Glomerular endothelial cell (primary cell): ENCODE results near the gene CABLES2. TPM values are rescaled to one million over a fixed set of nuclear protein-coding genes. Genes with fewer than 3 reads are reported as not detected.

ENCODE experiments used
- DNase-seq: peaks from one replicate; pipeline ENCODE4 v3.0.0-alpha.2; 2011; ENCODE audit warnings: low read depth, low spot score; ENCODE audit errors: extremely low read depth
- total RNA-seq: library from RNA; depleted of rRNA; stranded (reverse); fragments of >200 nt; gene quantifications from 2 replicates; pipeline ENCODE4 v1.2.3, GENCODE V29; 2015

The CABLES2 gene, protein sequence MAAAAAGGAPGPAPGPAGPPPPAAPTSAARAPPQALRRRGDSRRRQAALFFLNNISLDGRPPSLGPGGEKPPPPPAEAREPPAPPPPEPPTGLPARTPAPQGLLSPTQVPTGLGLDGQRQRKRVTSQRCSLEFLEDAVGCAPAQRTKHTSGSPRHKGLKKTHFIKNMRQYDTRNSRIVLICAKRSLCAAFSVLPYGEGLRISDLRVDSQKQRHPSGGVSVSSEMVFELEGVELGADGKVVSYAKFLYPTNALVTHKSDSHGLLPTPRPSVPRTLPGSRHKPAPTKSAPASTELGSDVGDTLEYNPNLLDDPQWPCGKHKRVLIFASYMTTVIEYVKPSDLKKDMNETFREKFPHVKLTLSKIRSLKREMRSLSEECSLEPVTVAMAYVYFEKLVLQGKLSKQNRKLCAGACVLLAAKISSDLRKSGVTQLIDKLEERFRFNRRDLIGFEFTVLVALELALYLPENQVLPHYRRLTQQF
- 7.8 and 9.6 TPM in 2 replicates for total RNA-seq

DNA sequence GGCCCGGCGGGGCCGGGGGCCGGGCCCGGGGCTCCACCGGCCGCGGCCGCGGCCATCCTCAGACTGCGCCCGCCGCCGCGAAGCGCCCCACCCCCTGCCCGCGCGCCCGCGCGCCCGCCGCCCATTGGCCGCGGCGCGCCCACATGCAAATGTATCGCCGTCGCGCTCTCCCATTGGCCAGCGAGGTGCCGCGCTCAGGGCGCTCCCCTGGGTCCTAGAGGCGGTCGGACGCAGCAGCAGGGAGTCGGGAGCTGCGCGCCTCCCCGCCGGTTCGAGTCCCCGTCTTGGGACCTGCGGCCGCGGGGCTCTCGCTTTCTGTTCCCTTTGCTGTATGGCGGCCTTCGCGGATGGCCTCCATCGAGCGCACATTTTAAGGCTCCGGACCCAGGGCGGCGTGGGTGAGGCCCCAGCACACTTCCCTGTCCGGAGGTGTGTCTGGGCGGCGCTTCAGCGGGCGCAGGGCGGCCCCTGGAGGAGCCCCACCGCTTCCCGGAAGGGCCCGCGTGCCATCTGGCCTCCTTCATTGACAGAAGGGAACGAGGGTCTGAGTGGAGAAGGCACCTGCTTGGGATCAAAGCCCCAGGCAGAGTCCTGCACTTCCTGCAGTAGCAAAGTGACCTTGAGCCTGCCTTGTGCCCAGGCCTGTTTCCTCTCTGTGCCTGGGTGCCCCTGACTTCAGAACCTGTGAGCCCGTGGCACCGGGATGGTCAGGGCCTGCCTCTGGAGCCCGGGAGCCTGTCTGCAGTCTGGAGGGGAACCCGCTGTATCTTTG is at the start of gene CABLES2:
Gene CABLES2 (minus strand): TSS at position 65 of the 772 bp plus-strand sequence. CDS start 9 bp downstream, at position 56.
- peak; percentile 14 for DNase-seq

DNA sequence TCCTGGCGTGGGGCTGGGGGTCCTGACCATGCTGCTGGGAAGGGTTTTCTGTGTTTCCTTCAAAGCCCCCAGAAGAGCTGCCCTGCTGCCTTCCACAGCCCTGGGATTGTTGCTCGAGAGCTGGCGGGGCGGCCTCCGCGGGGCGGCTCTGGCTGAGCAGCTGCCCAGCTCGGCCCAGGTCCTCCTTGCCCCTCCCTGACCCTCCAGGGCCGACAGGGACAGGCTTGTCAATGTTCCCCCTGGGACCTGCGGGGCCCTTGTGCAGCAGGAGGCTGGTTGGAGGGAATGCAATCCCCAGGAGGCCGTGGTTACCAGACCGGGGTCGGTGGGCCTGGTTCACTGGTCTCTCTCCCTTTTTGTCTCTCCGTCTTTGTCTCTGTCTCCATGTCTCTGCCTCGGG is 48.8 kb upstream of the CABLES2 start:
- DNase-seq: no peak

DNA sequence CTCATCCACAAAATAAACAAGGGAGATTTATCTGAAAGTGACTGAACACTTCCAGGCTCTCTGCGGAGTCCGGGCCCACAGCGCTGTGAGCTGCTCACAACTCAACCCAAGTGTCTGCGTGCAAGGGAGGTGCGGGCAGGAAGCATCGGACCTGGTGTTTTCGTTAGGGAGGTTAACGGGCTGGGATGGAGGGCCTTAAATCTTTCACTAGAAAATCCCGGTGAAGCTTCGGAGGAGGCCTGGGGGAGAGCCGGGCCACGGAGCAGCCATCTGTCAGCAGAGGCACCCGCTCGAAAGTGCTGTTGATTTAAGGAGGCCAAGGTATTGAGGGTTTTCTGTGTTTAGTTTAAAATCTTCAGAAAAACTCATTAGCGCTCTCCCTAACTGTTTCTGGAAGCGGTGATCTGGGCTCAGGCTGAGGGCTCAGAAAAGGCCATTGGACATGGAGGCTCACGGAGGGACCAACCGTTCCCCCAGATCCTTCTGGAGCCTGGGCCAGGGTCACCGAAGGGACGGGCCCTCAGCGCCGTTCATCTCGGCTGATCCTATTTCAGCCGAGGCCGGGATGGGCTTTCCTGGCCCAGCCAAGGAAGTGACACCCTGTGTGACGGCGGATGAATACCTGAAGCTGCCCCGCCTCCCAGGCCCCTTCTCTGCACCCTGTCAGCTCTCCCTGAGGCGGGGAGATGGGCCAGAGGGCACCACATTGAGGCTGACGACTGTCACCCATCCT is 48.0 kb upstream of the CABLES2 start:
- no peak for DNase-seq

DNA sequence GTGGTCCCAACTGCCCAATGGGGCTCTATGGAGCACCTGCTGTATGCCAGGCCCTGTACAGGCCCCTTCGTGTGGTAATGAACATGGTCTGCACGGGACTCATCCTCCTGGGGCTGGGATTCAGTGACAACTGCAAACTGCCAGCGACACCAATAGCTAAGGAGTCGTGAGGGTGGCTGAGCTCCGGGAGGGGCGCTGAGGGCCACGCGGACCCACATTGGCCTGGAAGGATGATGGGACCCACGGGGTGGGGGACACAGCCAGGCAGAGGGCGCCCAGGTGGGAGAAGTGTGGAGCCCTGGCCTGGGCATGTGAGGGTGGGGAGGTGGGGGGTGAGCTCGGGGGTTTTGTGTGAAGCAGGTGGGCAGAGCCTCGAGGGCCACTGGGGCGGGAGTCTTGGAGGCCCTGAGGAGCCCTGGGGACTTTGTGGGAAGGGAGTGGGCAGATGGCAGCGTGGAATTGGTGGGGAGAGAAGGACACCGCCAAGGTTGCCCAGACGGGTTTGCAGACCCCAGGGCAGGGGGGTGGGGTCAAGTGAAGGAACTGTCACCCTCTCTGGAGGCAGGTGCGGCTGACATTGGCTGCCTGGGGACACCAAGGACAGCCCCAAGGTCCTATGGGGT is 46.2 kb upstream of the CABLES2 start:
- DNase-seq: no peak

DNA sequence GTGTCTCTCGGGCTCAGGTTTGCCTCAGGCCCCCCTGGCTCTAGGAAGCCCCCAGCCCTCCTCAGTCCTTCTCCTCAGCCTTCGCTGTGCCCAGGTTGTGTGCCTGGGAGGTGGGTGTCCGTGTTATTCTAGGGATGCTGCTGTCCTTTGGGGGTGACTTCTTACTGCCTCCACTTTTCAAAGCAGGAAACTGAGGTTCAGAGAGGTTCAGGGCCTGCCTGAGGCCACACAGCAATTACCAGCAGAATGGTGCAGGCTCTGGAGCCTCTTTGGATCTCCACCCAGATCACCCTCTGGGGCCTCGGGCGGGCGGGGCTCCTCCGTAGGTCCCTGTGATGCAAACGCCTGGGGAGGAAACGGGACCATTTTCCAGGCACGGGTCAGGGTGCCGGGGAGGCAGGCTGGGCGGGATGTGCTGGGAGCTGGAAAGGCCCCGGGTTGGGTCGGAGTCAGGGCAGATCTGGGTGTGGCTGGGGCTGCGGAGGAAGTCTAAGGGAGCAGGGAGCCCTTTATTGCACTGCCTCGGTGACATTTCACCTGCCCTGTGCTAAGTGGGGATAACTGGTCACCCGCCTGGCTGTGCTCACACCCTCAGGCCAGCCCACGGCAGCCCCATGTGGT is 45.5 kb upstream of the CABLES2 start:
- no peak for DNase-seq

DNA sequence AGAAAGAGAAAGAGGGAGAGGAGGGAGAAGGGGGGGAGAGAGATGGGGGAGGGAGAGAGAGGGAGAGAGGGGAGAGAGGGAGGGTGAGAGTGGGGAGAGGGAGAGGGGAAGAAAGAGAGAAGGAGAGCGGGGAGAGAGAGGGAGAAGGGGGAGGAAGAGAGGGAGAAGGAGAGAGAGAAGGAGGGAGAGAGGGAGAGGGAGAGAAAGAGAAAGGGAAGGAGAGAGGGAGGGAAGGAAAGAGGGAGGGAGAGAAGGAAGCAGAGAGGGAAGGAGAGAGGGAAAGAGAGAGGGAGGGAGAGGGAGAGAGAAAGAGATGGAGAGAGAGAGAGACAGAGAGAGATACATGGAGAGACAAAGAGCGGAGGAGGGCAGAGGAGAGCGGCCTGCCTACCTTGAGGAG is 44.9 kb upstream of the CABLES2 start:
- DNase-seq: no peak

DNA sequence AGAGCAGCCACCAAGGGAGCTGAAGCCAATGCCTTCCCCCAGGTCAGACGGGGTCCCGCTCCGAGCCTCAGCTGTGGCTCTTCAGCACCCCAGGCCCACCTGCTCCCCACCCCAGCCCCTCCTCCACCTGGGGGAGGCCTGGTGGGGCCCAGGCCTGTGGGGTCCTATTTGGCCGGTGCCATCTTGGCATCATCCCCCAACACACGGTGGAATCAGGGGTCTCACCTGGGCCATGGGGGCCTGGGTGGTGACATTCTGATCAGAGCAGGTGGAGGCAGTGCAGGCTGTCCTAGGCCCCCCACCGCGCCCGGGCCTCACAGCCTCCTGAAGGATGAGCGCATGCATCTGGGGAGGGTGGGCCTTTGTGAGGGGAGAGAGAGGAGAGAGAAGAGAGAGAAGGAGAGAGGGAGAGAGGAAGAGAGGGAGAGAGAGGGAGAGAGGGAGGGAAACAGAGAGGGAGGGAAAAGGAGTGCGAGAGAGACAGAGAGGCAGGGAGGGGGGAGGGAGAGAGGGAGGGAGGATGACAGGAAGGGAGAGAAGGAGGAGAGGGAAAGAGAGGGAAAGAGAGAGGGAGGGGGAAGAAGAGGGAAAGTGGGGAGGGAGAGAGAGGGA is 44.2 kb upstream of the CABLES2 start:
- no peak for DNase-seq

DNA sequence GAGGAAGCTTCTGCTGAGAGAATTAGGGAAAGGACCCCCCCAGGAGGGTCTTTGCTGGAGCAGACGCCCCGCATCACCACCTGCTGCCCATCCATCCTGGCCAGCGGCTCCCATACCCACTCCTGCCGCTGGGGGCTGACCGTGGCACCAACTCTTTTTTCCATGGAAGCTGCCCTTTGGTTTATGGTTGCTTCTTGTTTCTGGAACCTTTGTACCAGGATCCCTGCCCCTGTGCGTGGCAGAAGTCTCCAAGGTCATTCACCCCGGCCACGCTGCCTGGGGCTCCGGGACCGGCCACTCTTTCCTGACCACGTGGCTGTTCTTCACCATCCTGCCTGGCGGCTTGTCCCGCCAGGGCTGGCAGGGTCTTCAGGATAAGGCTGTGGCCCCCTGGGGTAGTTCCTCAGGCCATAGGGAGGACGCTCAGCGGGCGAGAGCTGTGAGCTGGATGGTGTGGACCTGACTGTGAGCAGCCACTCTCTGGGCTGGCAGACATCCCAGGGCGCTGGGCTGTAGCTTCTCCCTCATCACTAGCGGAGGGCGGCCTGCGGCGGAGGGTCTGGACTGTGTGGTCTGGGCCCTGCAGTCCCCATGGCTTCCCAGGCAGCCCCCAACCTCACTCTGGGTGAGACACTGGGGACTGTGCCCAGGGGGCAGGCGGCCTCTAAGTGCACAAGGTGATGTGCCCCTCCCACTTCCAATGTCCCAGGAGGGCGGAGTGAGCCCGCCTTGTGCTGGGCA is 43.0 kb upstream of the CABLES2 start:
- no peak for DNase-seq

DNA sequence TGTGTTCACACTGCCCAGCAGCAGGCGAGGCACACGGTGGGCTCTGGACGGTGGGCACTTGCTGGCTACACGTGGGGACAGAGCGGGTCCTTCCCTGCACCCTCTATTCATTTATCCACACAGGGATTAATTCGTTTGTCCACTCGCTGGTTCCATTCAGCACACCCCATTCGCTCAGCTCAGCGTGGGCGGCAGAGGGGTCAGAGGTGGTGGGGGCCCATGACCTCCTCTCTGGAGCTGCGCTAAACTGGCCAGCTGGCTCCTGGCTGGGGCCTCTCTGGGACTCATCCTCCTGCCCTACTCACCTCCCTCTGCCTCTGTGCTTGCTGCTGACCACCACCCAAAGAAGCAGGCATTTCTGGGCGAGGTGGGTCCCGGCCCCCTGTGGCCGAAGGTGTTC is 41.7 kb upstream of the CABLES2 start:
- no peak for DNase-seq

DNA sequence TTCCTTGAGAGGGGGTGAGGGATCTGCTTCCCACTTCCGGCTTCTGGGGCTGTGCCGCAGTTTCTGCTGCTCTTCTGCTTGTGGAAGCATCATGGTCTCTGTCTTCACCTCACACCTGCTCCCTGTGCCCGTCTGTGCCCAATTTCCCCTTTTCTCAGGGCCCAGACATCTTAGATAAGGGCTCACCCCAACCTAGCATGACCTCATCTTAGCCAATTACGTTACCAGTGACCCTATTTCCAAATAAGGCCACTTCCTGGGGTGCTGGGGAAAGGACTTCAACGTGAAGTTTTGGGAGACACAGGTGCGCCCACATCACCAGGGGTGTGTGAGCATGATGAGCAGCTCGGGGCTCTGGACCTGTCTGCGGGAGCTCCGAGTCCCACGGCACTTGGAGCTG is 41.0 kb upstream of the CABLES2 start:
- no peak for DNase-seq

DNA sequence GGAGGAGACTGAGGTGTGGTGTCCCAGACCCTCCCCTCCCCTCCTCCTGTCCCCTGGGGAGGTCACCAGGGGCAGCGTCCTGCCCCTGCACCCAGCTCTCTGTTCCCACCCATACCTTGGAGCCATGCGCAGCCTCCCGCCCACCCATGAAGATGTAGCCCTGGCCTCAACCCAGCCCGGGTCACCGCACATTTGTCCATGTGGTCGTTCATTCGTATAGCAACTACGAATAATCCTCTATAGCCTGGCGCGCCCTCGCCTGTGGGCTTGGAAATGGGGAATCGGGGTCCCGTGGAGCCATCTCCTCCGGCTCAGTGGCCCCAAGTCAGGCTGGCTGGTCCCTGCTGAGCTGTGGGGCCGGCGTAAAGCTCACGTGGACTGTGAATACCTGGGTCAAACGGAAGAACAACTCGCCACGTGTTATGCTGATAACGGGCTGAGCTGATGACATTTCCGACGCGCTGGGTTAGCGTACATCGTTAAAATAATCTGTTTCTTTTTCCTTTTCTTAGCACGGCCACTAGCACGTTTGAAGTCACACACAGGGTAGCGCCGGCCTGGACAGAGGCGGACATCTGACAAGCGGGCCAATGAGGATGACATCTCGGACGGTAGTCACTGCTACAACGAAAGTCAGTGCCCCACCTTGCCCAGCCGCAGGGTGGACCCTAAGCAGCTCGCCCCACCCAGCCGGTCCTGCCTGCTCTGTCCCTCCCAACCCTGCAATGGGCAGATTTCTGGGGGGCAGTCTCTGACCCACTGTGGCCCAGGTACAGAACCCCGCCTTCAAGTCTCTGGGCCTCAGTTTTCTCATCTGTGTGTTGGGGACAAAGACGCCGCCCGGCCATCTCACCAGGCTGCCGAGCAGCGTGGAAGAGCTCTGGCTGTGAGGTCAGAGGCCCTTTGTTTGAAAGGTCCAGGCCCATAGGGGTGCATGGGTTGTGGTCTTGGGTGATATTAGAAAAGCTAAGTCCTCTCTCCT is 40.1 kb upstream of the CABLES2 start:
- DNase-seq: no peak

DNA sequence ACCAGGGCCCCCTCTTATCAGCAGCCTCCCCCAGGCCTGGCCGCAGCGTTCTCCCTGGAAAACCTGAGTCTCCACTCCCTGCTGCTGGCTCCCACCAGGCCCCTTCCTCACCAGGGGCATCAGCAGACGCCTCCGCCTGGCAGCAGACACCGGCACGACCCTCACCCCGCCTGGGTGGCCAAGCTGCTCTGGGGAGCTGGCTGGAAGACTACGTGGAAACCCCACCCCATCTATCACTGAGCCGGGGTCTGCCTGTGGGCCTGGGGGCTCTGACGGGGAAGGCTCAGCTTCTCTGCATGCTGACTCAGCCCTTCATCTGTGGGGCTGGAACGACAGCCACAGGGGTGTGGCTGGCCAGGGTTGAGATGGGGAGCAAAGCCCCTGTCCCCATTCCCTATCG is 39.4 kb upstream of the CABLES2 start:
- DNase-seq: no peak

DNA sequence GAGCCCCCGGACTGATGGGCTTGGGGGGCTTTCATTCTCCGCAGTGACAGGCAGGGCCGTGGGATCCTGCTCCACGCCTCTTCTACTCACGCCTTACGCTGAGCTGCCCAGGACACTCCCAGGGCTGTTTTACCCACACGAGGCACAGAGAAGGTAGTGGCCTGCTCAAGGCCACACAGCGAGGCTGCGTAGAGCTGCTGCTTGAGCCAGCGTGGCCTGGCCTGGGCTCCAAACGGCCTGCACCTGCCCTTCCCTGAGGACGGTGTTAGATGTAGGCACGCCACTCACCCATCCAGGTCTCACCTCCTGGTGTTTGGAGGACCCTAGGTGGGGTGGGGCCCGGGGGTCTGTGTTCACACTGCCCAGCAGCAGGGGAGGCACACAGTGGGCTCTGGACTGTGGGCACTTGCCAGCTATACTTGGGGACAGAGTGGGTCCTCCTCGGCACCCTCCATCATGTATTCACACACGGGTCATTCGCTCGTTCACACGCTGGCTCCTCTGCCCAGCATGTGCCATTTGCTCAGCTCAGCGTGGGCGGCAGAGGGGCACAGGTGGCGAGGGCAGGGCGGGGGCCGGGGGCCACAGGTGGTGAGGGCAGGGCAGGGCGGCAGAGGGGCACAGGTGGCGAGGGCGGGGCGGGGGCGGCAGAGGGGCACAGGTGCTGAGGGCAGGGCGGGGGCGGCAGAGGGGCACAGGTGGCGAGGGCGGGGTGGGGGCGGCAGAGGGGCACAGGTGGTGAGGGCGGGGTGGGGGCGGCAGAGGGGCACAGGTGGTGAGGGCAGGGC is 38.7 kb upstream of the CABLES2 start:
- DNase-seq: no peak

DNA sequence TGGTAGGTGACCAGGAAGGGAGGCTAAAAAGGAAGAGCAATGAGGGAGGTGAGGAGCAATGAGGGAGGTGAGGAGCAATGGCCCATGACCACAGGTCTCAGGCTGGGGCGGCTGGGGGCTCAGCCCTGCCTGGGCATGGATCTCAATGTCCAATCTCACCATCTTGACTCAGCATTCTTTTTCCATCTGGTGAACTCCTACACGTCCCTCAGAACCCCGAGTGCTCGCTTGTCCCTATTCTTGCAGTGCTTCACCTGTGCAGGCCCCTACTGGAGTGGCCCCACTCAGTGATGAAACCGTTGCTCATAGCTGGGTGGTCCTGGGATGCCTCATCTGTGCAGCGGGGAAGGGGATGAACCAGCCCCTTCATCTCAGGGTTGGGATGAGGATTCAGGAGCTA is 37.2 kb upstream of the CABLES2 start:
- DNase-seq: no peak

DNA sequence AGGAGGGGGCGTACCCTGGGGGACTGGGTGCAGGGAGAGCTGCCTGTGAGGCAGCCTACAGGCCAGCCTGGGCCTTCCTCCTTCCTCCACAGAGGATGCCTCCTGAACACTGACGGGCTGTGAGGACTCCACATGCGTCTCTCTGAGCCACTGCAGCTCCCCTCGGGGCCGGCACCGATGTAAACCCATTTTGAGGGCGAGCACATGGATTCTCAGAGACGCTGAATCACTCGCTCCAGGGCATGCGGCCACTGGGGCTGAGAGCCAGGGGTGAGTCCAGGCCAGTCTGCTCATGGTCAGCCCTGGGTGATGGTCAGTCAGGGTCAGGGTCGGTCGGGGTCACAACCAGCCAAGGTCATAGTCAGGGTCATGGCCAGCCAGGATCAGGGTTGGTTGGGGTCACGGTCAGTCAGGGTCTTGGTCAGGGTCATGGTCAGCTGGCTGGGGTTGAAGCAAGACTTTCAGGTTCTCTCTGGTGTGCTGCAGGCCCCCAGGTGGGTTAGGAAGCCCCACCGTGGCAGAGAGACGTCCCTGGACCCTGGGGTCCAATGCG is 35.0 kb upstream of the CABLES2 start:
- no peak for DNase-seq

DNA sequence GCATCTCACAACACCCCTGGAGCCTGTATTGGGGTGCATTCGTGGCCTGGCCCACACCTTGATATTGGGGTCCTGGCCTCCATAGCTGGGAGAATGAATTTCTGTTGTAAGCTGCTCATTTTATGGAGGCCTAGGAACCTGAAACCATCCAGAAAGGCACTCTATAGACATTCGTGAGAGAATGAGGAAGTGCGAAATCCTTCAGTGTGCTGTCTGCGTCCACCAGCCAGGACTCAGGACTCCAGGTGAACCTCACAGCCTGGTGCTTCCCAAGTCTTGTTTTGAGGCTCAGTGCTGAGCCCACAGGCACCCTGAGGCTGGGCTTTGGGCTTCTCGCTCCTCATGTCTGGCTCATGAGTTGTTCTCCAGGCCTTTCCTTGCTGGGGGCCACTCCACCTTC is 32.1 kb upstream of the CABLES2 start:
- DNase-seq: no peak

DNA sequence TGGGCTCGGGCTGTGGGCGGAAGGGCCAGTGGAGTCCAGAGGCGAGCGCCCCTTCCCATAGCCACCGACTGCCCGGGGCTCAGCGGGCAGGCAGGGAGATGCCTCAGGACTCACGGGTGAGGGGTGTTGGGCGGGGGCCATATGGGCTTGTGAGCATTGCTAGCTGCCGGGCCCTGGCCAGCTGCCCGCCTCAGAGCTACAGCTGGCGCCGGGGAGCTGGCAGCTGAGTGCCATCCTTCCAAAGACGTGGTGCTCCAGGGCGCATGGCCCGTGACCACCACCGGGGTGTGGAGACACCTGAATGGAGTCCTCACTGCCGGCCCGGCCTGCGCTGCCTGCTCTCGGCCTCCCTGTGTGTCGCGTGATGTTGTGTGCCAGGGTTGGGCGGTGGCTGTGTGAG is 30.8 kb upstream of the CABLES2 start:
- DNase-seq: no peak
